ENCODE data around the gene PRR20C. TPM values are rescaled to one million over a fixed set of nuclear protein-coding genes. Genes with fewer than 3 reads are reported as not detected.
"Not testable (repeated sequence)": the region's sequence is repeated elsewhere in the genome, so short reads cannot be mapped to it uniquely, and the experiment has no call there.

PRR20C gene
- total RNA-seq (2012; rRNA removed) = not detected in 2 replicates
- not detected in 2 replicates for polyA plus RNA-seq (2012; rRNA removed)
- not detected in 2 replicates for polyA plus RNA-seq (2012; cell fraction: cytosol; rRNA removed)
- polyA plus RNA-seq (2012; cell fraction: nucleus; rRNA removed; ENCODE audit: low replicate concordance) = not detected in 2 replicates
- not detected for Bru-seq, nascent RNA
- BruChase-seq, experiment 1, labeled RNA remaining after a 6-hour chase = not detected
- not detected for BruChase-seq, experiment 2, labeled RNA remaining after a 2-hour chase
- long read RNA-seq = 0 reads

DNA sequence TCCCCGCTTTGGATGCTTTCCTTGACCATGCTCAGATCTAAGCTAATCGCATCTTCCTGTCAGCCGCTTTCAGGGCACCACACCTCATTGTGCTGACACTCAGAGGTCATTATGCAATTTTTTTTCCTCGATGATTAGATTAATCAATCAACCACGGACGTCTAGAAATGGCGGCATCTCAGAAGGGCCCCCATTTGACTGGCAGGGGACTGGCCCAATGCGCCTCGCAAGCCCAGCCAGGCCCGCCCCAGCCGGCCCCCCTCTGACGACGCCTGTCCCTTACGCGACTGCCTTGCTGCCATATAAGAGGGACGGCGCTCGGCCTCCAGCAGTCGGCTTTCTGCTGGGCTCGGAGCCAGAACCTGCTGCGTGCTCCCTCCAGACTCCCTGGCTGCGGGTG is at the start of gene PRR20C:
Gene PRR20C (plus strand): TSS at position 301 of the 400 bp plus-strand sequence. CDS start 387 bp downstream, outside the sequence.
- H2BK120ac ChIP-seq (ENCODE audit: low read depth, low read length); H3K56ac ChIP-seq (ENCODE audit: extremely low read depth, insufficient read depth, low read length); H3K9ac ChIP-seq (ENCODE audit: low read depth, low read length); H3K27me3 ChIP-seq (ENCODE audit: control insufficient read depth, insufficient read depth, low read length); DNase-seq; H2BK5ac ChIP-seq (ENCODE audit: low read depth, low read length, poor library complexity, severe bottlenecking); BruUV-seq (replicated peaks); H3K23ac ChIP-seq (ENCODE audit: low read depth, low read length); H3K79me1 ChIP-seq (ENCODE audit: low read depth in 1 of 2, low read length in 2 of 2); H3K14ac ChIP-seq (replicated peaks; ENCODE audit: low read depth, low read length); H3K18ac ChIP-seq (ENCODE audit: low read depth, low read length); H3K4me2 ChIP-seq (ENCODE audit: low read depth, low read length); H4K8ac ChIP-seq (ENCODE audit: low read depth in 2 of 2, low read length in 2 of 2); dilution Hi-C loops (cut with HindIII; ENCODE audit: low sequenced_read_pairs, unreplicated experiment); H4K20me1 ChIP-seq (ENCODE audit: insufficient read depth, low read length); H3K4me1 ChIP-seq (ENCODE audit: control insufficient read depth, insufficient read depth, low read length); H3K9me3 ChIP-seq (ENCODE audit: control insufficient read depth, insufficient read depth, low read length); H2AK5ac ChIP-seq (ENCODE audit: low read depth, low read length); intact Hi-C loops (cut with micrococcal nuclease); CTCF ChIA-PET; H3K36me3 ChIP-seq (ENCODE audit: control insufficient read depth, insufficient read depth, low read length); H2BK20ac ChIP-seq (ENCODE audit: low read depth, low read length); H4K5ac ChIP-seq (ENCODE audit: low read depth, low read length); H3K4ac ChIP-seq (ENCODE audit: low read depth, low read length); H3K9me1 ChIP-seq (ENCODE audit: insufficient read depth, low read length); ATAC-seq (ENCODE audit: low read depth); H4K91ac ChIP-seq (ENCODE audit: insufficient read depth, low read depth, low read length); H3K27ac ChIP-seq (ENCODE audit: insufficient read depth, low read length); H2AFZ ChIP-seq (replicated peaks; ENCODE audit: low read length, poor library complexity); H2BK15ac ChIP-seq (ENCODE audit: low read depth, low read length); POLR2A ChIA-PET (ENCODE audit: unreplicated experiment); H2AK9ac ChIP-seq (replicated peaks; ENCODE audit: low read depth, low read length, poor library complexity); in situ Hi-C loops (cut with MboI; ENCODE audit: low sequenced_read_pairs); H3K4me3 ChIP-seq (ENCODE audit: insufficient read depth, low read depth, low read length): not testable (repeated sequence)
- WGBS, 2 experiments (ENCODE audit: extremely low coverage in 2 of 2, insufficient read length in 1 of 2) = no CpG with 5 or more reads among the region's 22 CpGs
